Ishikawa (cell line): ENCODE results near the gene SIDT2.

Source experiments
- CEBPB ChIP-seq: IDR thresholded peaks from 2 replicates; pipeline ENCODE4 v1.6.1; 2012
- EP300 ChIP-seq: IDR thresholded peaks from 2 replicates; pipeline ENCODE4 v1.6.1; 2012; ENCODE audit warnings: borderline replicate concordance
- RAD21 ChIP-seq: IDR thresholded peaks from 2 replicates; pipeline ENCODE4 v1.6.1; 2012; ENCODE audit warnings: low read depth
- TAF1 ChIP-seq: IDR thresholded peaks from 2 replicates; pipeline ENCODE4 v1.6.1; 2012; ENCODE audit warnings: low read depth, mild to moderate bottlenecking
- ZBTB7A ChIP-seq: IDR thresholded peaks from 2 replicates; pipeline ENCODE4 v1.6.1; 2012; ENCODE audit warnings: low read depth
- TF ChIP-seq, protein P1 (sequence below): IDR thresholded peaks from 2 replicates; pipeline ENCODE4 v1.6.1; 2012
- TF ChIP-seq, protein P2 (sequence below): IDR thresholded peaks from 2 replicates; pipeline ENCODE4 v1.6.1; 2012

DNA sequence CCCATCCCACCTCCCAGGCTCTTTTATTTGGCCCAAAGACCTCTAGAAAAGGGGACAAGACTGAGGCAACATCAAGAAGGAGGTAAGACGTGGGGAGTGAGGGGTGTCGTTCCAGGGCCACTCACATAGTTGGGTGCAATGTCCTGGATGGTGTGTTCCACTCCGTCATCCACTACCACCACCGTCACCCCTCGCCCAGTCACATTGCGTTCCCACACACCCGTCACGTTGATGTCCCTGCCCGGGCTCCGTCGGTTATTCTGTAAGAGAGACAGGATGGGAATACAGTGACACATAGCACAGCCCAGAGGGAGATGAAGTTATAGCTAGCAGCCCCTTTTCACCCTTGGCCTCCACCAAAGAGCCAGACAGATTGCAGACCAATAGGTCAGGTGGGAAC, 49.5 kb downstream of the SIDT2 start:
- TF ChIP-seq, protein P1, sequence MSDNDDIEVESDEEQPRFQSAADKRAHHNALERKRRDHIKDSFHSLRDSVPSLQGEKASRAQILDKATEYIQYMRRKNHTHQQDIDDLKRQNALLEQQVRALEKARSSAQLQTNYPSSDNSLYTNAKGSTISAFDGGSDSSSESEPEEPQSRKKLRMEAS, result no peak
- TF ChIP-seq EP300 (no peak), TAF1 (no peak), CEBPB (no peak), RAD21 (no peak), ZBTB7A (no peak)
- TF ChIP-seq, protein P2, sequence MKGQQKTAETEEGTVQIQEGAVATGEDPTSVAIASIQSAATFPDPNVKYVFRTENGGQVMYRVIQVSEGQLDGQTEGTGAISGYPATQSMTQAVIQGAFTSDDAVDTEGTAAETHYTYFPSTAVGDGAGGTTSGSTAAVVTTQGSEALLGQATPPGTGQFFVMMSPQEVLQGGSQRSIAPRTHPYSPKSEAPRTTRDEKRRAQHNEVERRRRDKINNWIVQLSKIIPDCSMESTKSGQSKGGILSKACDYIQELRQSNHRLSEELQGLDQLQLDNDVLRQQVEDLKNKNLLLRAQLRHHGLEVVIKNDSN, result no peak
